ENCODE data around the gene BRINP2. TPM values are rescaled to one million over a fixed set of nuclear protein-coding genes. Genes with fewer than 3 reads are reported as not detected.

The BRINP2 gene
- polyA plus RNA-seq, 1 donor (not counting 4 experiments of a cell fraction or from before 2014, with no cell fraction given), result not detected

DNA sequence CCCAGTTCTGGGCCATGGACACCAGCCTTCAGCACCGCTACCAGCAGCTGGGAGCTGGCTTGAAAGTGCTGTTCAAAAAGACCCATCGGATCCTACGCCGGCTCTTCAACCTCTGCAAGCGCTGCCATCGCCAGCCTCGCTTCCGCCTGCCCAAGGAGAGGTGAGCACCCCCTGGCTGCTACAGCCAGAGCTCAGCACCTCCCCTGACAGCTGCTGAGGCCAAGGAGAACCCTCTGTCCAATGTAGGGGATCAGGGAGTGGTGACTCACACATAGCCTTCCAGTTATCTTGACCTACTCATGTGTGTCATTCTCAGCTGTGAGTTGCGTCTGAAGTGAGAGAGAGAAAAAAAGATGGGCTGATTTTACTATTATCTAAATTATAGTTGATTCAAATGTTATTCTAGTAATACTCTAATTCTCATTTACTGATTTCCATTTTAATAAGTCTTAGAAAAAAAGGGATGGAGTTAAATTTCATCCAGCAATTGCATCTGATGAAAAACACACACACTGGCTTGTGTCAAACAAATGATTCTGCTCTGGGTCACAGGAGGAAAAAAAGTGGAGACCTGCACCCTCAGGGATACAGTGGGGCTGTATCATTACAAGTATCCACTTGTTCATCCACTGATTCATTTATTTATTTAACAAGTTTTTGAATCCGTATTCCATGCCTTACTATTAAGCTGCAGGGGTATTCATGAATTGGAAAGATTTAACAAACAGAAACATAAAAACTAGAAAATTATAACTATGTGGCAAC is 108.0 kb downstream of the BRINP2 start:
- FAIRE-seq (peak; percentile 69), DNase-seq (ENCODE audit: low read depth, low spot score) (no peak)
- peaks cover 45% of the 10 kb centered on the region for H3K4me1 ChIP-seq (ENCODE audit: control insufficient read depth, extremely low read depth, insufficient read depth, low read length)
- dilution Hi-C loops (cut with MboI; ENCODE audit: extremely low pct_ligation_motif_present, low sequenced_read_pairs), result no loop called here
- H3K27ac ChIP-seq (ENCODE audit: control insufficient read depth, insufficient read depth, low read length), result no peak overlapping the region
- H3K79me2 ChIP-seq (ENCODE audit: control insufficient read depth, insufficient read depth, low read length), result no peaks in the 10 kb centered on the region
- H3K9me1 ChIP-seq (ENCODE audit: control insufficient read depth, extremely low read depth, insufficient read depth, low read length), result no peaks in the 10 kb centered on the region
- H3K9ac ChIP-seq (ENCODE audit: control insufficient read depth, extremely low read depth, insufficient read depth, low read length), result no peak overlapping the region
- no peaks in the 10 kb centered on the region for H3K27me3 ChIP-seq (ENCODE audit: control insufficient read depth, extremely low read depth, insufficient read depth, low read length)
- H2AFZ ChIP-seq (ENCODE audit: control insufficient read depth, low read length), result no peak overlapping the region
- no peak overlapping the region for H3K4me3 ChIP-seq (ENCODE audit: control insufficient read depth in 2 of 3, extremely low read depth in 1 of 3, insufficient read depth in 2 of 3, low read depth in 1 of 3, low read length in 3 of 3)
- TF ChIP-seq, protein P1, sequence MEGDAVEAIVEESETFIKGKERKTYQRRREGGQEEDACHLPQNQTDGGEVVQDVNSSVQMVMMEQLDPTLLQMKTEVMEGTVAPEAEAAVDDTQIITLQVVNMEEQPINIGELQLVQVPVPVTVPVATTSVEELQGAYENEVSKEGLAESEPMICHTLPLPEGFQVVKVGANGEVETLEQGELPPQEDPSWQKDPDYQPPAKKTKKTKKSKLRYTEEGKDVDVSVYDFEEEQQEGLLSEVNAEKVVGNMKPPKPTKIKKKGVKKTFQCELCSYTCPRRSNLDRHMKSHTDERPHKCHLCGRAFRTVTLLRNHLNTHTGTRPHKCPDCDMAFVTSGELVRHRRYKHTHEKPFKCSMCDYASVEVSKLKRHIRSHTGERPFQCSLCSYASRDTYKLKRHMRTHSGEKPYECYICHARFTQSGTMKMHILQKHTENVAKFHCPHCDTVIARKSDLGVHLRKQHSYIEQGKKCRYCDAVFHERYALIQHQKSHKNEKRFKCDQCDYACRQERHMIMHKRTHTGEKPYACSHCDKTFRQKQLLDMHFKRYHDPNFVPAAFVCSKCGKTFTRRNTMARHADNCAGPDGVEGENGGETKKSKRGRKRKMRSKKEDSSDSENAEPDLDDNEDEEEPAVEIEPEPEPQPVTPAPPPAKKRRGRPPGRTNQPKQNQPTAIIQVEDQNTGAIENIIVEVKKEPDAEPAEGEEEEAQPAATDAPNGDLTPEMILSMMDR (optimal IDR thresholded peaks at IDR 0.05 in 1 of 3, IDR thresholded peaks at IDR 0.05 in 1 of 3, conservative IDR thresholded peaks at IDR 0.05 in 1 of 3; ENCODE audit: extremely low read depth in 1 of 3, insufficient read depth in 2 of 3, low read length in 3 of 3), result peak in 1 of 3 experiments; percentile 23
- TF ChIP-seq EZH2 (IDR thresholded peaks at IDR 0.05; ENCODE audit: low read length), result no peak
- peak overlapping the region; percentile 29 for H3K4me2 ChIP-seq (ENCODE audit: control insufficient read depth, extremely low read depth, insufficient read depth, low read depth, low read length)
- no peaks in the 10 kb centered on the region for H4K20me1 ChIP-seq (ENCODE audit: control insufficient read depth, extremely low read depth, insufficient read depth, low read length)
- no peaks in the 10 kb centered on the region for H3K36me3 ChIP-seq (ENCODE audit: control insufficient read depth in 2 of 2, extremely low read depth in 1 of 2, insufficient read depth in 2 of 2, low read length in 2 of 2)
- no peaks in the 10 kb centered on the region for H3K9me3 ChIP-seq (ENCODE audit: control insufficient read depth, low read depth, low read length)

DNA sequence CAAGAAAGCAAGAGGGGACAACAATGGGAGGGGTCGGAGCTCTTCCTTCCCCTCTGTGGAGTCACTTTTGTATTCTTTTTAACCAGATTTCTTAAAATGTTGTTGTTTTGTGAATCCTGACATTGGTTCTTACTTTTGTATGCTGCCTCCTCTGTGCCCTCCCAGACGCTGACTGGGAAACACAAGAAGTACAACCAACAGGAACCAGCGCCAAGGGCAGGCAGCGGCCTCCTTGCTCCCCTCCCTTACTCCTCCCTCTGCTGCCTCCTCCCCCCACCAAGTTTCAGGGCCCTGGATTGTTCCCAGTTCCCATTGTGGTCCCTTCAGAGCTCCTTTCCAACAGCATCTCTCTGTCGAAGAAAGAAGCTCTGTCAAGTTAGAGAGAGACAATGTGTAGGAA is 111.1 kb downstream of the BRINP2 start:
- Histone ChIP-seq H3K36me3 (ENCODE audit: control insufficient read depth in 2 of 2, extremely low read depth in 1 of 2, insufficient read depth in 2 of 2, low read length in 2 of 2) (no peaks in the 10 kb centered on the region), H2AFZ (ENCODE audit: control insufficient read depth, low read length) (peak overlapping the region; percentile 31), H3K9ac (ENCODE audit: control insufficient read depth, extremely low read depth, insufficient read depth, low read length) (no peak overlapping the region), H3K27ac (ENCODE audit: control insufficient read depth, insufficient read depth, low read length) (peak overlapping the region; percentile 82), H3K4me3 (ENCODE audit: control insufficient read depth in 2 of 3, extremely low read depth in 1 of 3, insufficient read depth in 2 of 3, low read depth in 1 of 3, low read length in 3 of 3) (no peak overlapping the region), H3K27me3 (ENCODE audit: control insufficient read depth, extremely low read depth, insufficient read depth, low read length) (no peaks in the 10 kb centered on the region), H3K79me2 (ENCODE audit: control insufficient read depth, insufficient read depth, low read length) (no peaks in the 10 kb centered on the region), H3K9me3 (ENCODE audit: control insufficient read depth, low read depth, low read length) (no peaks in the 10 kb centered on the region), H4K20me1 (ENCODE audit: control insufficient read depth, extremely low read depth, insufficient read depth, low read length) (no peaks in the 10 kb centered on the region), H3K4me1 (ENCODE audit: control insufficient read depth, extremely low read depth, insufficient read depth, low read length) (peaks cover 42% of the 10 kb centered on the region), H3K4me2 (ENCODE audit: control insufficient read depth, extremely low read depth, insufficient read depth, low read depth, low read length) (no peak overlapping the region), H3K9me1 (ENCODE audit: control insufficient read depth, extremely low read depth, insufficient read depth, low read length) (no peaks in the 10 kb centered on the region)
- dilution Hi-C loops (cut with MboI; ENCODE audit: extremely low pct_ligation_motif_present, low sequenced_read_pairs), result no loop called here
- DNase-seq (ENCODE audit: low read depth, low spot score), result no peak
- TF ChIP-seq EZH2 (IDR thresholded peaks at IDR 0.05; ENCODE audit: low read length), result no peak
- TF ChIP-seq, protein P1 (optimal IDR thresholded peaks at IDR 0.05 in 1 of 3, IDR thresholded peaks at IDR 0.05 in 1 of 3, conservative IDR thresholded peaks at IDR 0.05 in 1 of 3; ENCODE audit: extremely low read depth in 1 of 3, insufficient read depth in 2 of 3, low read length in 3 of 3), result no peak
- no peak for FAIRE-seq

All from keratinocyte (primary cell).